ENCODE results near the gene OR6X1.

DNA sequence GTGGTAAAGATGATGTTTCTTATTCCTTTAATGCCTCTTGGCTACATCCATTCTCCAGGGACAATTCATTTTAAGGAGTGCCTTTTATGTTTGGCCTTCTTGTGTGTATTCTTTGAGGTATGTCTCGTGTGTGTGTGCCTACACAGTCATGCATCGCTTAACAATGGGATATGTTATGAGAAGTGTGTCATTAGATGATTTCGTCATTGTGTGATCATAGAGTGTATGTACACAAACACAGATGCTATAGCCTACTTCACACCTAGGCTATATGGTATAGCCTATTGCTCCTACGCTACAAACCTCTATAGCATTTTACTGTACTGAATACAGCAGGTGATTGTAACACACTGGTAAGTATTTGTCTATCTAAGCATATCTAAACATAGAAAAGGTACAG, 35.8 kb downstream of the OR6X1 start:
- TF ChIP-seq, protein P1, sequence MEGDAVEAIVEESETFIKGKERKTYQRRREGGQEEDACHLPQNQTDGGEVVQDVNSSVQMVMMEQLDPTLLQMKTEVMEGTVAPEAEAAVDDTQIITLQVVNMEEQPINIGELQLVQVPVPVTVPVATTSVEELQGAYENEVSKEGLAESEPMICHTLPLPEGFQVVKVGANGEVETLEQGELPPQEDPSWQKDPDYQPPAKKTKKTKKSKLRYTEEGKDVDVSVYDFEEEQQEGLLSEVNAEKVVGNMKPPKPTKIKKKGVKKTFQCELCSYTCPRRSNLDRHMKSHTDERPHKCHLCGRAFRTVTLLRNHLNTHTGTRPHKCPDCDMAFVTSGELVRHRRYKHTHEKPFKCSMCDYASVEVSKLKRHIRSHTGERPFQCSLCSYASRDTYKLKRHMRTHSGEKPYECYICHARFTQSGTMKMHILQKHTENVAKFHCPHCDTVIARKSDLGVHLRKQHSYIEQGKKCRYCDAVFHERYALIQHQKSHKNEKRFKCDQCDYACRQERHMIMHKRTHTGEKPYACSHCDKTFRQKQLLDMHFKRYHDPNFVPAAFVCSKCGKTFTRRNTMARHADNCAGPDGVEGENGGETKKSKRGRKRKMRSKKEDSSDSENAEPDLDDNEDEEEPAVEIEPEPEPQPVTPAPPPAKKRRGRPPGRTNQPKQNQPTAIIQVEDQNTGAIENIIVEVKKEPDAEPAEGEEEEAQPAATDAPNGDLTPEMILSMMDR (IDR thresholded peaks at IDR 0.05; ENCODE audit: insufficient read depth, low read depth, low read length): no peak
- TF ChIP-seq EZH2 (IDR thresholded peaks at IDR 0.05; ENCODE audit: insufficient read depth, low read length): no peak
